Left colon (tissue), 2 donors: ENCODE measurements around the gene PPME1. TPM values are rescaled to one million over a fixed set of nuclear protein-coding genes. Genes with fewer than 3 reads are reported as not detected.

Experiments
- ATAC-seq: fragments of 200-7000 bp; cut with Tn5 transposase; one replicate; pipeline ENCODE4 v1.9.1; 2020; ENCODE audit warnings: mild to moderate bottlenecking, moderate library complexity
- DNase-seq, 2 donors: peaks; one replicate each; pipeline ENCODE4 v3.0.0-alpha.2; 2020
- intact Hi-C, 2 donors: fragments of 100-400 bp; cut with DNase I in 1 of 2; cut with micrococcal nuclease in 1 of 2; formaldehyde crosslinking; loops; one replicate each; pipeline versions ENCODE4 v1.11.2 to v1.14.0; 2022; cut with DNase I, micrococcal nuclease
- total RNA-seq, 2 donors: library from RNA; stranded (reverse); fragmentation: NEBNext Ultra II Directional; extraction: Animal tissue kit (Norgen Biotek cat#: 25700); gene quantifications; one replicate each; pipeline ENCODE4 v1.2.1, GENCODE V29; 2021
- donor health status: DM: no; HTN: no; CAD: no.
- donor health status: DM: yes; HTN: yes; CAD: no.

Gene PPME1
- total RNA-seq, 2 donors from 2014 or later = 26.7 to 28.3 TPM

DNA sequence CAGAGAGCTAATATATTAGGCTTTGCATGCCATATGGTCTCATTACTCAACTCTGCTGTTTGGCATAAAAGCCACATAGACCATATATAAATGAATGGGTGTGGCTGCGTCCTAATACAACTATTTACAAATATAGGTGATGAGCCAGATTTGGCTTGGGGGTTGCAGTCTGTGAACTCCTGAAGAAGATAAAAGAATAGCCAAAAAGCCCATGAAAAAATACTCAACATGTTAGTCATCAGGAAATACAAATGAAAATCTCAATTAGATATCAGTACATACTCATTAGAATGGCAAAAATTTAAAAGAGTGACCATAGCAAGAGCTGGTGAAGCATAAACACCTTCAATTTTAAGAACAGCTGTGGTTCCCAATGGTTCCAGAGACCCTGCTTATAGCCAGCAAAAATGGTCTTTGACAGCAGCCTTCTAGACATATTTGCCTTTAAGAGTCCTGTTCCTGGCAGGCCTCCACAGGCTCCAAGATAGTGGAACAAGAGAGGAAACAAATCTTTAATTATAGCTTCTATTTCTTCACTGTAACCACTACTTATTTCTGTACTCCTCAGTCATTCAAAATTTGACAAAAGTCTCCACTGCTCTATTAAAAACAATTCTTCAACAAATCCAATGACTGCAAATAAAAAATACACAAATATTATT is 16.3 kb upstream of the PPME1 start:
- no peak for ATAC-seq
- no peak for DNase-seq
- intact Hi-C loops = no loop called here

DNA sequence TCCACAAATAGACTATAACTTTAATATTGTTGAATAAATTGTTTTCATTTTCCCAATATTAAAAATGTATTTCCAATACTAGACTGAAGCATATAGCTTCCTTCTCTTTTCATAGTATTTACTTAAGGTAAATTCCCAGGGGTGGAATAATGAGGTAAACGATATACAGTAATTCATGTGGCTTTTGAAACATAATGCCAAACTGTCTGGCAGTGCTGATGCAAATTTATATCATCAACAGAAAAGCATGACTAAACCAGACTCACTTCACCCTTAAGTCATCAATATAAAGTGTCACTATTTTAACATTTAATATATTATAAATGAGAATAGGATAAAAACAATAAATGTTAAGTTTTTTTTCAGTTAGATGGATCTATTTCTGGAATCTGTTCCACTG is 13.9 kb upstream of the PPME1 start:
- no peak for ATAC-seq
- intact Hi-C loops = no loop called here
- DNase-seq = no peak

DNA sequence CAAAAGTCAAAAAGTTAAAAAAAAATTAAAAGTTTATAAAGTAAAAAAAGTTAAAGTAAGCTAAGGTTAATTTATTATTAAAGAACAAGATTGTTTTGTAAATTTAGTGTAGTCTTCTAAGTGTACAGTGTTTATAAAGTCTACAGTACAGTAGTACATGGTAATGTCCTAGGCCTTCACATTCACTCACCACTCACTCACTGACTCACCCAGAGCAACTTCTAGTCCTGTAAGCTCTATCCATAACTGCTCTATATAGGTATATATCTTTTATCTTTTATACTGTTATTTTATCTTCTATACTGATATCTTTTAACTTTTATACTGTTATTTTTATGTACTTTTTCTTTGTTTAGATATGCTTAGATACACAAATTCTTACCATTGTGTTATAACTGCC is 11.4 kb upstream of the PPME1 start:
- DNase-seq (no peak), ATAC-seq (no peak)
- intact Hi-C loops = no loop called here

DNA sequence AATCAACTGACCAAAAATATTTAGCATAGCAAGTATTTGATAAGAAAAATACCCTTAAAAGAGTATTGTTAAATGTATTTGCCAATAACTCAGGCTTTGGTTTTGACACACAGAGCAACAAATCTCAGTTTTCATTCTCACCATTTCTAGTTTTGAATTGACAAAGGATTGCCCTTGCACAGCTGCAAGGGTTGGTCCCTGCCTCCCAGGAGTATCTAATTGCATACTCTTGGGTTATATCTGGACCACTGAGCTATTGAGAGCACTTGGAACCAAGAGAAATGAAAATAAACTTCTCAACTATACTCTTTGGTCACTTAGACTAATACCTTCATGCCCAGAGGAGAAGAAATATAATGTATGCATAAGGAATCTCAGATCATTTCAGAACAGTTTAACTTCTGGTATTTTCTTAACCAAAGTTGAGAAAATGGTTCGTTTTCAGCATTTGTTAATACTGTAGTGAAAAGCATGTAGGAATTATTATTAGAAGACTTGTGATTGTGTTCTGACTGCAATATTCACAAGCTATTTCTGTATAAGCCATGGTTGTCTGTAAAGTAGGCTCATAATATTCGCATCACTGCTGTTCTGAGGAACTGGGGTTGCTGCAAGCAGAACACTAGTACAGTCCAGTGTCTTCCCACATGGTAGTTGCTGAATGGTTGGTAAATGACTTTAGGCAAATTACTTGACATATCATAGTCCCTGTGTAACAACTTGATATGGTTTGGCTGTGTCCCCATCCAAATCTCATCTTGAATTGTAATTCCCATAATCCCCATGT is 8.2 kb upstream of the PPME1 start:
- DNase-seq (no peak), ATAC-seq (no peak)
- intact Hi-C loops = no loop called here

DNA sequence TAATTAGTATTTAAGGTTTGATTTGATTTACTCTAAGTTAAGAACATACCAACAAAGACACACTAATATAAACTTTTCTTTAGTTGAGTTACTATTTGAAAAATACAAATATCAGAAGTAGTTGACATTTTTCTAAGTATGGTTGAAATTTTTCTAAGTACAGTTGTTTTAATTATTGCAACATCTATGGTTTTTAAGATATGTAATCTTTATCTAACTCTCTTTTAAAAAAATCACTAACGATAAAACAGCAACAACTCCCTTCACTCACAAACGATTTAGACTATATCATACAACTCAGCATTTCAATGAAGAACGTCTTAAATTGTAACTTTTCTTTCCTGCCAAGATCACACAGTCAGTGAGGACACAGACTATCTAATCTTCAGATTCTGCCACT is 2.3 kb upstream of the PPME1 start:
- no peak for ATAC-seq
- DNase-seq = no peak

DNA sequence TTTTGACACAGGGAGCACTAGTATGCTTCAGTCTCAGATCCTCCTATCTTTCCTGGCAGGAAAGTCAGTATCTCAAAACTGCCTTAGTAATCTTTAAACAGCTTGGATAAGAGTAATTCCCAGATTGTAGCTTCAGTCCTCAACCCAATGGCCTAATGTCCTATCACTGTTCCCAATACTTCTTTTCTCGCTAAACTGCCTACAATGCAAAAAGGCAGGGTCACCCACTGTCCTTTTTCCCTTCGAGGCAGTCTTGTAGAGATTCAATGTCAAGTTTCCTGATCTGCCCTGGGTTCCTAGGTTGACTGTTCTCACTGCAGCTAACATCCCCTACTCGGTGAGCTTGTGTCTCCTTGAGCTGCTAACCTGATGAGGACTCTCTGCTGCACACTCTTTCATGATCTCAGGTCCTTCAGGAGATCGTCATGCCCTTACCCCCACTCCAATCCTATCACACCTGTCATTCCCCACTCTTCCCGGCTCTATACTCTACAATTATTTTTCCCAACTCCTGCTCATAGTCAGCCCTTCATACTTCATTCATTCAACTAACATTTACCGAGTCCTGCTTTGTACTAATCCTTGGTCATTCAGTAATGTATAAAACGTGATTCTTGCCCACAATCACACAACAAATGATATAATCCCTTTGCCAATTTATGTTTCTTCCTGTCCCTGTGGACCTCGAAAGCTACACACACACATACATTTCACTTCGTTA is 1.2 kb upstream of the PPME1 start:
- intact Hi-C loops = no loop called here
- DNase-seq (no peak), ATAC-seq (no peak)

More for the DNA sequence above, 2.3 kb upstream of the PPME1 start:
- intact Hi-C loops = no loop called here

DNA sequence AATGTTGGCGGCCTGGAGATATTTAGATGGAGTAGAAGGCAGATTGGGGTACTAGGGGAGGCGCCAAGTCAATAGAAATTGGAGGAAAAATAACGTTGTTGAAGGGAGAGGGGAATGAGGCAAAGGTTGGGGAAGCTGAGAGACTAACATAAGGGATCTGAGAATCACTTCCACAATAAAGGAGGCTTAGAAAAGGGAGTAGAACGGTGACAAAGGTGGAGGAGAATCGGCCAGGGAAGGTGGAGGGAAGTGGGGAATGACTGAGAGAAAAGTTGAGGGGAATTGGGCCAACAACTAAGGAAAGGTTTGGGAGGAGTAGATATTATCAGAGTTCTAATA is 510 bp downstream of the PPME1 start:
- ATAC-seq (no peak), DNase-seq (peak in 1 of 2 donors; percentile 11)
- intact Hi-C loops = no loop called here

DNA sequence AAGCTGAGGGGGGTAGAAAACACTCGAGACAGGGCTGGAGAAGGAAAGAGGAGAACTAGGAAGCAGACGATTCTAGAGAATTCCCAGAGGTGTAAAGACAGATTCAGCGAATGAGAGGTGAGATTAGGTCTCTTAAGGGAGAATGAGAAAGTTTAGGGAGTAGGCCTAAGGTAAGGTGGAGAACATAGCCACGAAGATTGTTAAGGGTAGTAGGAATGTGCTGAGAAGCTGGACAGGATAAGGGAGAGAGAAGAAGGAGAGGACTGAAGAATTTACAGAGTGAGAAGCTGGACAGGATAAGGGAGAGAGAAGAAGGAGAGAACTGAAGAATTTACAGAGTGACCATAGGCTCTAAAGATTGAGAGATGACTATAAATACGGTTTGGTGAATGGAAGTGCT is 908 bp downstream of the PPME1 start:
- intact Hi-C loops = no loop called here
- no peak for DNase-seq
- ATAC-seq = peak; percentile 5

DNA sequence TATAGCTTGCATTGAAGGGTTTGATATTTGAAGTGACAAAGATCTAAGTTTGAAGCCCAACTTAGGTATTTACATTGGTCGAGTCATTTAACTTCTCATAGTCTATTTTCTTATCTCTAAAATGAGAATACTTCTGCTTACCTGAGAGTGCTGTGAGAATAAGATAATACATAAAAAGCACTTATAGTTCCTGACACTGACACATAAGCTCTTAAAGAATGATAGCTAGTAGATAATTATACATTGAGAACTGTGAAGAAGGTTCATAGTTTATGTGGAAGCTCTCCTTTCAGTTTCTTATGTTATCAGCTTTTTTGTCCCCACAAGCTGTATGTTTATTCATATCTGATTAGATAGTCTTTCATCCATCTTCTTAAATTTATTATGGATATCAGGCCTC is 4.8 kb downstream of the PPME1 start:
- DNase-seq = no peak
- intact Hi-C loops = no loop called here
- no peak for ATAC-seq

DNA sequence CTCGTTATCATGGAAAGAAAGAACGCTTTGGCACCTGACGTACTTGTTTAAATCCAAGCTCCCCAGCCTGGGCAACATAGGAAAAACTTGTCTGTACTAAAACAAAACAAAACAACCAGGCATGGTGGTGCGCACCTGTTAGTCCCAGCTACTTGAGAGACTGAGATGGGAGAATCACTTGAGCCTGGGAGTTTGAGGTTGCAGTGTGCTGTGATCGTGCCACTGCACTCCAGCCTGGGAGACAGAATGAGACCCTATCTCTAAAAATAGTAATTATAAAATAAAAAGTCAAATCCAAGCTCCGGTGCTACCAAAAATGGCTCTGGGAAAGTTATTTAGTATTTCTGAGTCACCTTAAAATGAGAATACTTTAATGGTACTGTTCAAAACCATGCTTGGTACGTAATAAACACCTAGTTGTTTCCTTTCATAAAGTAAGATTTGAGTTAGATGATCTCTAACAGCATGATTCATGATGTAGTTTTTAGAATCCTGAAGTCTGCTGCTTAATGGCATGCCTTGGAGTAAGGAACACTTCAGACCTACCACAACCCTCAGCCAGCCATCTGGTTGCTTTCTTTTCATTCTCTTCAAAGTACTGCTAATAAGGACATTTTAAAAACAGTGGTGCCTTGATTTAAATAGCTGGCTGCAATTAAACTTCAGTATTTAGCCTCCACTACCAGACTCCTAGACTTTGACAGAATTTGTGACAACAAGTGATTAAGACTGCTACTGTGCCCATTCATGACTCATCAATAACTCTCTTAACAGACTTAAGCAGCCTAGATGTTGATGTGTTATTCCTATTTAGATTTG is 8.4 kb downstream of the PPME1 start:
- intact Hi-C loops = no loop called here
- no peak for ATAC-seq
- no peak for DNase-seq

DNA sequence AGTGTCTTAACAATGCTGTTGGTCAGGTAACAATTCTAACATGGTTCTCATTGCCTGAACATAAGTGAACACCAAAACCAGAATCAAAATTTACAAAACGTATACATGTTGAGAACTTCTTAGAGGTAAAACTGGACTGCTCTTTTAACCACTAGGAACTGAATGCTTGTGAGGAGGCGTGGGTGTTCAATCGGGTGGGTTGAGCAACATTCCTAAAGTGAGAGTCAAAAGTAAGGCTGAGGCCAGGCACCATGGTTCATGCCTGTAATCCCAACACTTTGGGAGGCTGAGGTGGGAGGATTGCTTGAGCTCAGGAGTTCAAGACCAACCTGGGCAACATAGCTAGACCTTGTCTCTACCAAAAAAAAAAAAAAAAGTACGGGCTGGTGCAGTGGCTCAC is 11.5 kb downstream of the PPME1 start:
- intact Hi-C loops = no loop called here
- ATAC-seq (no peak), DNase-seq (no peak)

DNA sequence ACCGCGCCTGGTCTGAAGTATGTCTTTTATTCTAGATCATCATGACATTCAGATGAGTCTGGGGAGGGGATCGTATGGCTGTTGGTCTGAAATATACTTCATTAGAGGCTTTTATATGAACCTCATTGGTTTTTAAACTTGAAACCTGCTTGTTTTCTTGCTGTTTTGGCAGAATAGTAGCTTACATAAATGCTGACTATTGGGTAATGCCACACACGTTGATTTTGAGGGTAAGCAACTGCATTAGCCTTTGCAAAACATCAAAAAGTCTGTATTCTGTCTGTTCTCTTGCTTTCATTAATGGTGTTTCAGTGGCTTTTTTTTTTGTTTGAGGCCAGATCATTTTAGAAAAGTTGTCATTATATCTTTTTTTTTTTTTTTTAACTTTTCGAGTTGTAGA is 14.2 kb downstream of the PPME1 start:
- ATAC-seq = no peak
- DNase-seq = no peak
- intact Hi-C loops = no loop called here

DNA sequence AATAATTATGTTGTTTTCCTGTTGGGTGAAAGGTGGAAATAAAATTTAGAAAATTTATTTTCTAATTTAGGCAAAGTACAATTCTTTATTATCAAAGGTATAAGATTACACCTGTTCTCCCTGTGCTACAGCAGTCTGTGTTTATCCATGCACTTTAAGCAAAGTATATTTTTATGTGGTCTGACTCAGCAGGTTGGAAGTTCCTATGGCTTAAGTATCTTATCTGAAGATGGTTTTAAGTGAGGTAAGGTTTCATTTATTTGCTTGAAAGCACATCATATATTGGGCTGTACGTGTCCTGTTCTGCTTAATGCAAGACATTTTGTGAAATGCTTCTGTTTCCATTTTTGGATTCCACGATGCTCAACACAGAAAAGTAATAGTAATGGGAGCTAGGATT is 14.6 kb downstream of the PPME1 start:
- intact Hi-C loops = no loop called here
- DNase-seq = no peak

DNA sequence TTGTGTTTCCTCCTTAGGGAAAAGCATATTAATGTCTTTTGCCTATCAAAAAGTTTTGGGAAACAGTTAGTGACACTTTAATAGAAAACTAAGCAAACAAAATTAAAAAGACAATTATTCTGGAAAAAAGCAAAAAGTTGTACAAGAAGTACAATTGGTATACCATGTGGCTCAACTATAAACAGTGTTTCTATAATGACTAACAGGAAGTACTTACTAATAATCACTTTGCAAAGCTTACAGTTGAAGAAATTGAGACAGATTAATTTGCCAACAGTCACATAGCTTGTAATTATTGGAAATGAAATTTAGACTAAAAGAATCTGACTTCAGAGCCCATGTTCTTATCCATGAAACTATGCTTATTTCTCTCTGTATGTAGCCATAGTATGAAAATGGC is 24.7 kb downstream of the PPME1 start:
- intact Hi-C loops = no loop called here
- ATAC-seq = no peak
- DNase-seq = no peak

More for the DNA sequence above, 14.6 kb downstream of the PPME1 start:
- no peak for ATAC-seq

DNA sequence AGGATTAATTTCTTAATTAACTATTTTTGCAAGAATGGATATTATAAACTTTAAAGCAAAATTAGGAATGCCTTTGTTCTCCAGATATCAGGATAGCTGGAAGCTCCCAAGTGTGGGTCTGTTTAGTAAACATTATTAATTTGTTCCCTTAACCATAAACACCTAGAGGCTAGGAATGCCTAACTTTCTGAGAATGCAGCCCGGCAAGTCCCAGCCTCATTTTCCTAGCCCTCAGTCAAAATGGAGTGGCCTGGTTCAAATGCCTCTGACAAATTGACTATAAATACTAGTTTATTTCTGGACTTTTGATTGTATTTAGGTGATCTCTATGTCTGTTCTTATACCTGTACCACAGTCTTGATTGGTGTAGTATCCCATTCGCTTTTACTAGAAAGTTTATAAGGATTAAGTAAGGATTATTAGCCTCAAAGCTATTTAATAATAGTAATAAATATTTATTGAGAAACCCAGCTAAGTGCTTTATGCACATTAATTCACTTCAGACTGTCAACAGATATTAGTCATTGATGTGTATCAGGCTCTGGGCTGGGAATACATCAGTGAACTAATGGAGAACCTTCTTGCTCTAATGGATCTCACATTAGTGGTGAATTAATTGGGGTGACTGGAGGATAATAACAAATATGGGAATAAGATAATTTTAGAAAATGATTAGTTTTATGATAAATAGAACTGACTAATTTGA is 25.8 kb downstream of the PPME1 start:
- ATAC-seq (no peak), DNase-seq (no peak)
- intact Hi-C loops = no loop called here

DNA sequence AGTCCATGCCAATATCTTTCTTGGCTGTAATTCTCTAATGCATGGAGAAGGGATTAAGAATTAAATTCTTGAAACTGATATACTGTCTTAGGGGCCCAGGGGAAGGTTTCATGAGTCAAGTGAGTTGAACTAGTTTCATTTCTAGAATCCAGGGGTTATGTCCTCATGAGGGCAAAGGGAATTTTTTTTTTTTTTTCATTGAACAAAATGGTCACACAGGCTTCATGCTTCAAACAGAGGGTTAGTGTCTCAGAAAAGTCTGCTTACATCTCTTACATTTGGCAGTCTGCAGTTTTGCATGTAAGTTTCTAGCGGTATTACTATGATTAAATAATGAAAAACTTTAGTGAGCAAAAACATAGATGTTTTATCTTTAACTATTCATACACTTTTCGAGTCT is 32.9 kb downstream of the PPME1 start:
- ATAC-seq (no peak), DNase-seq (no peak)
- intact Hi-C loops = no loop called here

DNA sequence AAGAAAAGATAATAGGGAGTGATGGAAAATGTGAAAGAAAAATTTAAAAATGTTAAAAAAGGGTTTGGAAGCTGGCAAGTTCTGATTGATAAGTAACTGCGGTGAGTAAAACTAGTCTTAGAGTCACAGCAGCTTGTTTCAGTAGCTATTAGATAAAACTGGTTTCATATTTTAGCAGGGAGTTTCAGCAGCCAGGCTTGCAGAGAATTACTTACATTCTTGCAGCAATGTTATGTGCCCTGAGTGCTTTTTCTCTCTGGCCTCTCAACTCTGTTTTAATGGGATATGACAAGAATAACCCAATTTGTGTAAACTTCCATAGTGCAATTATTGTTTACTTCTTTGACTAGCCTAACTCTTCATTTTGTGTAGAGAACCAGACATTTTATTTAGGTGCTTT is 33.6 kb downstream of the PPME1 start:
- DNase-seq (no peak), ATAC-seq (no peak)
- intact Hi-C loops = no loop called here

DNA sequence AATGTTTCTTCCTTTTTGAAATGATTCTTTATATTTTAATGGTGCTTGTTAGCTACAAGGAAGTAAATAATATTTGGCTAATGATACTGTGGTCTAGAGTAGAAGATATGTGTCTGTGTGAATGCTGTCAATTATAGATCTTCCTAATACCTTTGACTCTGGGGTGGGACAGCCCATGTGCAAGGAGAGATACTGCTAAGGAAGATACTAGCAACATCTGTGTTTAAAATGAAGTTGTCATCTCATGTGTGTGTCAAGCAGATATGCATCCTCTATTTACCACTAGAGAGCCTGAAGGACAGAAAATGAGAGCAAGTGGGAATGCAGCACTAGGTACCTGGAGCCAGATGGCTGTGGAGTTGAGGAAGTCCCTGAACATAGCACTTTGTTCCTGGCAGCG is 34.1 kb downstream of the PPME1 start:
- no peak for ATAC-seq
- intact Hi-C loops = no loop called here

DNA sequence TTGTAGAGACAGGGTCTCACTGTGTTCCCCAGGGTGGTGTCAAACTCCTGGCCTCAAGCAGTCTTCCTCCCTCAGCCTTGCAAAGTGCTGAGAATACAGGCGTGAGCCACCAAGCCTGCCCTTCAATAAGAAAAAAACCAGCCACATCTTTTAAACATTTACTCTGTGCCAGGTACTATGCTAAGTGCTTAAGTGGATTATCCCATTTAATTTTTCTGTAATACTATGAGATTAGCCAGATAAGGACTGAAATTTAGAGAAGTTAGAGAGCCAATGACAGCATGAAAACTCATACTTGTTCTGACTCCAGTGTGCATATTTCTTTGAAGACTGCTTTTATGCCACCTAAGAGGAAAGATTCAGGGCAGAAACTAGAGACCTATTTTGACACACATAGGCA is 35.7 kb downstream of the PPME1 start:
- intact Hi-C loops = no loop called here
- DNase-seq (no peak), ATAC-seq (no peak)

More for the DNA sequence above, 34.1 kb downstream of the PPME1 start:
- no peak for DNase-seq
